ENCODE results near the gene ATP1A4. TPM values are rescaled to one million over a fixed set of nuclear protein-coding genes. Genes with fewer than 3 reads are reported as not detected.

The ATP1A4 gene
- total and polyA plus RNA-seq, 10 of the 15 experiments (the other 5 are each of a cell fraction or from before 2014, with no cell fraction given) = 0.31 to 1.0 (median 0.54) TPM

- TF ChIP-seq ZNF687 (IDR thresholded peaks at IDR 0.05) (no peak), BCL3 (IDR thresholded peaks at IDR 0.05; ENCODE audit: borderline replicate concordance, insufficient read depth, low read depth, low read length, poor library complexity, severe bottlenecking) (peak; percentile 8), NBN (IDR thresholded peaks at IDR 0.05) (no peak), GATAD2B (conservative IDR thresholded peaks at IDR 0.05; ENCODE audit: low read depth) (0 out of 2 replicates have a peak, but pooled peaks have one; percentile 45), BCL11A (IDR thresholded peaks at IDR 0.05; ENCODE audit: low read depth, low read length) (no peak), E2F8 (IDR thresholded peaks at IDR 0.05; ENCODE audit: low read depth, partially characterized antibody) (no peak), CHD1 (IDR thresholded peaks at IDR 0.05; ENCODE audit: low read depth, low read length) (no peak), BRCA1 (IDR thresholded peaks at IDR 0.05; ENCODE audit: low read depth, low read length) (no peak), YBX1 (IDR thresholded peaks at IDR 0.05) (no peak), CEBPZ (IDR thresholded peaks at IDR 0.05; ENCODE audit: low read depth, low read length) (no peak), KDM1A (IDR thresholded peaks at IDR 0.05; ENCODE audit: borderline replicate concordance) (no peak), NFIC (IDR thresholded peaks at IDR 0.05; ENCODE audit: low read depth, low read length) (no peak), CHD4 (IDR thresholded peaks at IDR 0.05) (no peak), CHD2 (IDR thresholded peaks at IDR 0.05; ENCODE audit: borderline replicate concordance, low read depth, low read length) (no peak), MTA3 (IDR thresholded peaks at IDR 0.05; ENCODE audit: borderline replicate concordance, low read length) (no peak), FOS (IDR thresholded peaks at IDR 0.05; ENCODE audit: borderline replicate concordance, extremely low read depth, insufficient read length) (no peak), STAT3 (IDR thresholded peaks at IDR 0.05; ENCODE audit: low read depth, low read length) (no peak), RCOR1 (conservative IDR thresholded peaks at IDR 0.05; ENCODE audit: low read depth, low read length) (no peak), SRF (IDR thresholded peaks at IDR 0.05; ENCODE audit: low read depth in 2 of 2, low read length in 2 of 2) (no peak)
Measured at GRCh38 chr1:160205242-160206035, 54.0 kb downstream of the ATP1A4 start, which contains the start of gene PEA15 (continued).
